Large intestine (tissue), 3 donors: ENCODE data around the gene MFNG. TPM values are rescaled to one million over a fixed set of nuclear protein-coding genes. Genes with fewer than 3 reads are reported as not detected.

Experiments
- DNase-seq, 2 donors: peaks; one replicate each; pipeline versions ENCODE4 v3.0.0 to v3.0.0-alpha.2; 2013
- H3K27ac ChIP-seq: one replicate; pipeline ENCODE4 v1.5.1; 2013; ENCODE audit warnings: low read length
- H3K27me3 ChIP-seq: 2 replicates; pipeline ENCODE4 v1.6.1; 2013; ENCODE audit warnings: low read length; ENCODE audit not compliant: control insufficient read depth, insufficient read depth
- H3K36me3 ChIP-seq: 2 replicates; pipeline ENCODE4 v1.6.1; 2013; ENCODE audit warnings: low read length; ENCODE audit not compliant: control insufficient read depth, insufficient read depth
- H3K4me1 ChIP-seq: one replicate; pipeline ENCODE4 v1.6.1; 2013; ENCODE audit warnings: low read length; ENCODE audit not compliant: control insufficient read depth, insufficient read depth
- H3K4me3 ChIP-seq: one replicate; pipeline ENCODE4 v1.5.1; 2013; ENCODE audit warnings: low read length
- H3K9me3 ChIP-seq: one replicate; pipeline ENCODE4 v1.6.1; 2013; ENCODE audit warnings: mild to moderate bottlenecking, low read depth, low read length, moderate library complexity; ENCODE audit not compliant: control insufficient read depth
- WGBS: methylation state at CpG from one replicate; pipeline ENCODE4 v1.1.5; 2013; ENCODE audit warnings: low lambda C conversion rate; ENCODE audit not compliant: insufficient coverage; 5-methylcytosine and 5-hydroxymethylcytosine counted together
- polyA plus RNA-seq: library from polyadenylated mRNA; unstranded; fragments of 120-200 nt; gene quantifications from one replicate; pipeline ENCODE4 v1.2.1, GENCODE V29; 2013

The MFNG gene
- polyA plus RNA-seq, 1 donor = 9.1 TPM

DNA sequence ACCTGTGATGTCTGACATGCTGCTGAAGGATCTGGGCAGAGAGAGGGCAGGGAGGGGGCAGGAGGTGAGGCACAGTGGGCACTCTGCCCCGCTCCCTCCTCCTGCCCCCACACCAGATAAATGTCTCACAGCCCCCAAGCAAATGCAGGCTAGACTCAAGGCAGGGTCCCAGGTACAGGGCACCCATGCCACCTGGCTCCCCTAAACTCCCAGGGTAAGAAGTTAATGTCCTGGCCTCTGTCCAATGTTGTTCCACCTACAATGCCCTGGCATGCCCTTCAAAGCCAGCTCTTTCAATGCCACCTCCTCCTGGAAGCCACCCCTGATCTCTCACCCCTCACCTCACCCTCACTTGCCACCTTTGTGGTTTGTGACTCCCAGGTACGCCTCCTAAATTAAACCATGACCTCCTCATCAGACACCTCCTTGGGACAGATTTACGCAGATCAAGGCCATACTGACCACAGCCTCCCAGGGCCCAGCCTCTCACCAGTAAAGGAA is 17.0 kb upstream of the MFNG start:
- H3K4me1 ChIP-seq = peaks cover 65% of the 10 kb centered on the region
- H3K36me3 ChIP-seq = peaks cover 58% of the 10 kb centered on the region
- H3K9me3 ChIP-seq = no peaks in the 10 kb centered on the region
- H3K27me3 ChIP-seq = no peaks in the 10 kb centered on the region
- no peak overlapping the region for H3K4me3 ChIP-seq
- no peak for DNase-seq
- peak overlapping the region; percentile 91 for H3K27ac ChIP-seq
- WGBS = no CpG with 5 or more reads among the region's 3 CpGs

DNA sequence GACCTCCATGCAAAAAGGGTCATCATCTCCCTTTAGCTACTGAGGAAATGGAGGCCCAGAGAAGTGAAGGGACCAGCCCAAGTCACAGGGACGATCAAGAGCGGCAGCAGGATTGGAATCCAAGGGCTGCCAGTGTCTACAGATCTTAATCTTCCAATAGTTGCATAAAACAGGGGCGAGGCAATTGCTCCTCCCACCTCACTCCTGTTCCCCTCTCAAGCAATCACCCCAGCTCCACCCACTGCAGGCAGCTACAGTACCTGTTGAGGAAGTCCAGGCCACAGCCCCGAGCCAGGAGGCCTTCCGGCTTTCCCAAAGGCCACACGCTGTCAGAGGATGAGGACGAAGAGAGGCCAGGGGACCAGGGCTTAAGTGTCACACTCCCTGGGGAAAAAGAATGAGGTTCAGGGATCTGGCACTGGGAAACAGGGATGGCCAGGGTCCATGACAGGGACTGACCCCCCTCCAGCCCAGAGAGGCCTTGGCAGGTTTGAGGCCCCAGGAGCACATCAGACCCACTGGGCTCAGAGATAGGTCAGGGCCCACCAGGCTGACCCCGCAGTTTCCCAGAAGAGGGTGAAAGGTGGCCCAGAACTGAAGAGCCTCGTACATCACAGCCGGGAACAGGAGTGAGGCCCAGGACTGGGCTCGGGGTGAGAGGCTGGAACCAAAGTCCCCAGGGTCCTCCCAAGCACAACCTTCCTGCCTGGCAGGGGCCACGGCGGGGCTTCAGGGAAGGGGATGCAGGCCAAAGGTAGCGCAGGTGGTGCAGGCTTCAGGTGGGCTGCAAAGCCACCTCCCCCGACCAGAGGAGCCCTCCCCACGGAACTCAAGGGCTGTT is 16.4 kb upstream of the MFNG start:
- WGBS = no CpG with 5 or more reads among the region's 16 CpGs
- peak overlapping the region; percentile 91 for H3K27ac ChIP-seq
- peak; percentile 96 to 98 for DNase-seq
- peaks cover 63% of the 10 kb centered on the region for H3K4me1 ChIP-seq
- H3K4me3 ChIP-seq = no peak overlapping the region
- H3K27me3 ChIP-seq = no peaks in the 10 kb centered on the region
- no peaks in the 10 kb centered on the region for H3K9me3 ChIP-seq
- H3K36me3 ChIP-seq = peaks cover 56% of the 10 kb centered on the region

DNA sequence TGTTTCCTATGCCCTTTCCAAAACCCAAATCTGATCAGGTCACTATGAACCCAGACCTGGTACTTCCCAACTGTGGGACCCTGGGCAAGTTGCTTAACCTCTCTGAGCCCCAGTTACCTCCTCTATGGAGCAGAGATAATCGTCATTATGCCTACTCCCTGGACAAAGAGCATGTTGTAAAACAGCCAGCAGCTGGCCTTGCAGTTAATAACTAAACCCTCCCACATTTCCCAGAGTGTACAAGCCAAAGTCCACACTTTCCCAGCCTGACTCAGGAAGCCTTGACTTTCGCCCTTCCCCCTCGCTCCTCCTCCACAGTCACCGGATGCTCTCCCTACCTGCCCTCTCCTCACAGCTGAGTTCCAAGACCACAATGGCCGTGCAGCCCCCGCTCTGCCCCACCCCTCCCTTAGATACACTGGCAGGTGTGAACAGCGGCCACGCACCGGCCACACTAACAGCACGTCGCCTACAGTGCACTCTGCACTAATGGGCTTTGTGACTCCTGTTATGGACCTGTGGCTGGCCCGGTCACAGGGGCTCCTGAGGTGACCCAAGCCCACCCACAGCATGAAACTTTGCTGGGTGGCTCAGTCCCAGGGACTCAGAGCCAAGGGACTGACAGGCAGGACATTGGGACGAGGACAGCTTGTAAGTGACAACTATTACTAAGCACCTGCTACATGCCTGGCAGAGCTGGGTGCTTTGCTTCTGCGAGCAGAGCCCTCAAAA is 15.6 kb upstream of the MFNG start:
- H3K4me1 ChIP-seq = peaks cover 63% of the 10 kb centered on the region
- peak overlapping the region; percentile 91 for H3K27ac ChIP-seq
- no peaks in the 10 kb centered on the region for H3K9me3 ChIP-seq
- WGBS = no CpG with 5 or more reads among the region's 14 CpGs
- H3K36me3 ChIP-seq = peaks cover 52% of the 10 kb centered on the region
- H3K27me3 ChIP-seq = no peaks in the 10 kb centered on the region
- DNase-seq = peak; percentile 98 to 100
- no peak overlapping the region for H3K4me3 ChIP-seq

- Histone ChIP-seq H3K4me1 (peaks cover 63% of the 10 kb centered on the region), H3K27ac (peak overlapping the region; percentile 86), H3K27me3 (no peaks in the 10 kb centered on the region), H3K9me3 (no peaks in the 10 kb centered on the region), H3K36me3 (peaks cover 51% of the 10 kb centered on the region), H3K4me3 (no peak overlapping the region)
- peak in 1 of 2 donors; percentile 67 for DNase-seq
- WGBS = 71% methylated on average over 3 of the region's 24 CpGs
Observed at GRCh38 chr22:37500745-37501609, 14.8 kb upstream of the MFNG start.

- no peak overlapping the region for H3K4me3 ChIP-seq
- no peak overlapping the region for H3K27ac ChIP-seq
- peaks cover 63% of the 10 kb centered on the region for H3K4me1 ChIP-seq
- no peak for DNase-seq
- 100% methylated on average over 1 of the region's 13 CpGs for WGBS
- no peaks in the 10 kb centered on the region for H3K9me3 ChIP-seq
- no peaks in the 10 kb centered on the region for H3K27me3 ChIP-seq
- peaks cover 50% of the 10 kb centered on the region for H3K36me3 ChIP-seq
Observed at GRCh38 chr22:37499789-37500540, 13.8 kb upstream of the MFNG start.

DNA sequence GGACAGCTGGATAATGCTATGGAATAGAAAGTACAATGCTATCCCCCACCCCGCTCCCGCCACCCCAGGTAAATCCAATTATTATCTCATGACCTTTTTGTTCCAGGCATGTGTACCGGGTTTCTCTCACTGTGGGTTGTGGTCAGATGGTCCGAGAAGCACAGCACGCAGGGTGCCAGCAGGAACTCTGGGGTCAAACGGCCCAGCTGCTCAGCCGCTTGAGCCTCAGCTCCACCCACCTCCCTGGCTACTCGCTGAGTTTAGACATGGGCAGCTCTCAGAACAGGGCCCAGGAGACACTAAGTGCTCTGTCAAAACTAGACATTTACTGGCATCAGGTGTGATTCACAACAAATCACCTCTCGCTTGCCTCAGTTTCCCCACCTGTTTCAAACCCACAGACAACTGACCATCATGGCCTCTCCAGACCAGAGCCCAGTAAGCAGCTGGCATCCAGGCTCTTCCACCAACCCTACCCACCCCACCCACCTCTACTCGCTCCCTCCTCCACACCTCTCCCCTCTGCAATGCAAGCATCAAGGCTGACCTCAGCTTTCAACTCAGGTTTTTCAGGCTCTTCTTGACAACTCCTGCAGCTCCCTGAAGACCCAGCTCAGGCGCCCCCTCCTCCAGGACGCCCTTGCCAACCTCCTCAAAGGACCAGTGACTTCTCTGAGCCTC is 13.0 kb upstream of the MFNG start:
- H3K36me3 ChIP-seq = peaks cover 48% of the 10 kb centered on the region
- no peaks in the 10 kb centered on the region for H3K27me3 ChIP-seq
- no peak for DNase-seq
- H3K4me1 ChIP-seq = peaks cover 57% of the 10 kb centered on the region
- no CpG with 5 or more reads among the region's 12 CpGs for WGBS
- no peak overlapping the region for H3K4me3 ChIP-seq
- H3K9me3 ChIP-seq = no peaks in the 10 kb centered on the region
- no peak overlapping the region for H3K27ac ChIP-seq

GRCh38 chr22:37498289-37498909 is 12.2 kb upstream of the MFNG start:
- peaks cover 49% of the 10 kb centered on the region for H3K4me1 ChIP-seq
- H3K27ac ChIP-seq = no peak overlapping the region
- H3K4me3 ChIP-seq = no peak overlapping the region
- H3K27me3 ChIP-seq = no peaks in the 10 kb centered on the region
- peak in 1 of 2 donors; percentile 69 for DNase-seq
- no peaks in the 10 kb centered on the region for H3K9me3 ChIP-seq
- peaks cover 48% of the 10 kb centered on the region for H3K36me3 ChIP-seq
- WGBS = no CpG with 5 or more reads among the region's 15 CpGs

- no peak for DNase-seq
- WGBS = no CpG with 5 or more reads among the region's 12 CpGs
- Histone ChIP-seq H3K4me1 (peaks cover 38% of the 10 kb centered on the region), H3K9me3 (no peaks in the 10 kb centered on the region), H3K27ac (no peak overlapping the region), H3K36me3 (peaks cover 52% of the 10 kb centered on the region), H3K27me3 (no peaks in the 10 kb centered on the region), H3K4me3 (no peak overlapping the region)
Observed at GRCh38 chr22:37497062-37497599, 10.9 kb upstream of the MFNG start.

DNA sequence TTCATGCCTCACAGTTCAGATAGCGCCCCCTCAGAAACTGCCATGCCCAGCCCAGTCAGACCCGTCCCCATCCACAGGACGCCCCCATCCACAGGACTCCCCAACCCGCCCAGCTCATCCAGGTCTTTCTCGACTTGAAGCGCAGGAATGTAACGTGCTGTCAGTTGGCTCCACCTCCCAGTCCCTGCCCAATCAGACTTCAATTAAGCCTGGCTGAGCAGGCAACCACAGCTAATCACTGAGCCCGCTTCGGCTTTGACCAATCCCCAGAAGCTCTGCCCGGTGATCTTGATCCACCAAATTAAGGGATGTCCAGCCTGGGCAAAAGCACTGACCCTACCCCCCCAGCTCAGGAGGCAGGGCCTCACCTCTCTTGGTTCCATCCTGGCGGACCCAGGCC is 10.5 kb upstream of the MFNG start:
- no peaks in the 10 kb centered on the region for H3K27me3 ChIP-seq
- H3K4me3 ChIP-seq = no peak overlapping the region
- H3K27ac ChIP-seq = no peak overlapping the region
- peaks cover 34% of the 10 kb centered on the region for H3K4me1 ChIP-seq
- WGBS = no CpG with 5 or more reads among the region's 11 CpGs
- H3K36me3 ChIP-seq = peaks cover 52% of the 10 kb centered on the region
- DNase-seq = no peak
- no peaks in the 10 kb centered on the region for H3K9me3 ChIP-seq
